Measurements from ENCODE around the gene FRAT1.

- TF ChIP-seq, protein P1, sequence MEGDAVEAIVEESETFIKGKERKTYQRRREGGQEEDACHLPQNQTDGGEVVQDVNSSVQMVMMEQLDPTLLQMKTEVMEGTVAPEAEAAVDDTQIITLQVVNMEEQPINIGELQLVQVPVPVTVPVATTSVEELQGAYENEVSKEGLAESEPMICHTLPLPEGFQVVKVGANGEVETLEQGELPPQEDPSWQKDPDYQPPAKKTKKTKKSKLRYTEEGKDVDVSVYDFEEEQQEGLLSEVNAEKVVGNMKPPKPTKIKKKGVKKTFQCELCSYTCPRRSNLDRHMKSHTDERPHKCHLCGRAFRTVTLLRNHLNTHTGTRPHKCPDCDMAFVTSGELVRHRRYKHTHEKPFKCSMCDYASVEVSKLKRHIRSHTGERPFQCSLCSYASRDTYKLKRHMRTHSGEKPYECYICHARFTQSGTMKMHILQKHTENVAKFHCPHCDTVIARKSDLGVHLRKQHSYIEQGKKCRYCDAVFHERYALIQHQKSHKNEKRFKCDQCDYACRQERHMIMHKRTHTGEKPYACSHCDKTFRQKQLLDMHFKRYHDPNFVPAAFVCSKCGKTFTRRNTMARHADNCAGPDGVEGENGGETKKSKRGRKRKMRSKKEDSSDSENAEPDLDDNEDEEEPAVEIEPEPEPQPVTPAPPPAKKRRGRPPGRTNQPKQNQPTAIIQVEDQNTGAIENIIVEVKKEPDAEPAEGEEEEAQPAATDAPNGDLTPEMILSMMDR (IDR thresholded peaks at IDR 0.05; ENCODE audit: extremely low read depth in 1 of 2, insufficient read depth in 1 of 2, low read depth in 1 of 2, low read length in 2 of 2), result no peak
- TF ChIP-seq EZH2 (IDR thresholded peaks at IDR 0.05; ENCODE audit: borderline replicate concordance, low read depth, low read length, severe bottlenecking), result no peak
These were observed 11.6 kb upstream of the FRAT1 start for GRCh38 chr10:97307441-97307840.

Data from endothelial cell of umbilical vein (primary cell).